HL-60 (cell line): ENCODE measurements around the gene ZNRF4.
"Not testable (repeated sequence)": the region's sequence is repeated elsewhere in the genome, so short reads cannot be mapped to it uniquely, and the experiment has no call there.

Experiments
- CTCF ChIP-seq: IDR thresholded peaks from one replicate; pipeline ENCODE4 v1.5.1; 2011; ENCODE audit warnings: low read length, control low read depth, inconsistent platforms; ENCODE audit not compliant: insufficient read depth
- POLR2AphosphoS5 ChIP-seq: IDR thresholded peaks from 2 replicates; pipeline ENCODE4 v1.6.1; 2012; ENCODE audit warnings: low read depth

GRCh38 chr19:5406198-5406597 lies 49.0 kb upstream of the ZNRF4 start:
- not testable (repeated sequence) for TF ChIP-seq CTCF, POLR2AphosphoS5
